HT-29 (cell line): Measurements from ENCODE around the gene NOTUM. TPM values are rescaled to one million over a fixed set of nuclear protein-coding genes. Genes with fewer than 3 reads are reported as not detected.

Experiments used
- DNase-seq: peaks from one replicate; pipeline ENCODE4 v3.0.0-alpha.2; 2015; ENCODE audit warnings: low spot score
- total RNA-seq: library from RNA; depleted of rRNA; stranded (reverse); fragments of >200 nt; shearing (Covaris generic); gene quantifications from 2 replicates; pipeline ENCODE4 v1.2.3, GENCODE V29; 2014; rRNA removed

The NOTUM gene
- total RNA-seq, 1 experiment from 2014 or later: 2.0 TPM

- peak; percentile 92 for DNase-seq
Observed at GRCh38 chr17:81911277-81911961, 49.6 kb downstream of the NOTUM start, which contains the start of gene PCYT2. Gene PCYT2 (minus strand): TSS chr17:81911399. CDS start chr17:81911355, 44 bp downstream.

DNA sequence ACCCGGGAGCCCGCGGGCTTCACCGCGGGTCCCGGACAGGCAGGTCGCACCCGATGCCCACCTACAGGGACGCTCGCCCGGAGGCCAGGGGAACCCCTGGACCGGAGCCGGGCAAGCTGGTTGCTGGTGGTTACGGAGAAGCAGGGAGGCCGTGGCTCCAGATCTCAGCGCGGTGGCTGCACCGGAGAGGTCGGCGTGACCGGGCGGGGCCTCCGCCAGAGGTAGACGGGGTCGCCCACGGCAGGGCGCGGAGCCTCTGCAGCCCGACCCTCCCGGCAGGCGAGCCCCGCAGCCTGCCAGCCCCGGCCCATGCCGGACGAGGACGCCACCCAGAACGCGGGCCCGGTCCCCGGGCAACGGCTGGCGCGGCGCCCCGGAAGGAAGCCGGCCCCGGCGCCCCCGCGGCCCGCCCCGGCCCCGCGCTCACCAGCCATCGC is 50.1 kb downstream of the NOTUM start:
- DNase-seq: no peak

DNA sequence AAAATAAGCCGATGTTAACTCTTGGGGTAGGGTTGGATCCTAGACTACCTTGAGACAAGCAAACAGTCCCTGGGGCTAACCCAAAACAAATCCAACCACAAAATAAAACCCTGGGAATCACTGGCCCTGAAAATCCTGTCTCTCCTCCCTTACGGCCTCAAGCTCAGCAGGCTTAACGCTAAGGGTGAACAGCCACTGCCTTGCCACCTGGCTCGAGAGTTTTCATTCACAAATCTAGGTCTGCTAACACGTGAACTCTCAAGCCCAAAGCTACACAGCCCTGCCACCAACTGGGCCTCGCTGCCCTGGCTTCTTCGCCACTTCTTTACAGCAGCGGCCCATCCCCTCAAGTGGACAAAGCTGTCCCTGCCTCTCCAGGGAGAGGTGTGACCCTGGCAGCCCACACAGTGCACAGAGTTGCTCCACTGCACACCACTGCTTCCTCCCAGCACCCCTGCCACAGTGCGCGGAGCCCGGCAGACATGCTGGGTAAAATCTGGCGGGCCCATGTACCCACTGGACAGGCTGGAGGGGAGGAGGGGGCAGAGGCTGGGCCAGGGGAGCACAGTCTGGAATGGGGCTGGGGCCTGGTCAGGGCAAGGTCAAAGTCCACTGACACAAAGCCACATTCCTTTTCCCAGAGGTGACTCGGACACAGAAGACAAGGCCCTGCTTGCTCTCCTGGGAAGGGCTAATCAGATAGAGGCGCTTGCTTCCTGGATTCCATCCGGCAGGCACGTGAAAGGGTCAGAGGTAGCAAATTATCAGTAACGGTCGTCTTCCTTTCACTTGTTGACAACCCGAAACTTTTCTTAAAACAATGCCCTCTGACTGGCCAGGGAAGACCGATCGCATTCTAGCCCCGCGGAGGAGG is 50.8 kb downstream of the NOTUM start:
- DNase-seq: peak; percentile 40

- no peak for DNase-seq
Observed at GRCh38 chr17:81909231-81909630, 51.8 kb downstream of the NOTUM start.

DNA sequence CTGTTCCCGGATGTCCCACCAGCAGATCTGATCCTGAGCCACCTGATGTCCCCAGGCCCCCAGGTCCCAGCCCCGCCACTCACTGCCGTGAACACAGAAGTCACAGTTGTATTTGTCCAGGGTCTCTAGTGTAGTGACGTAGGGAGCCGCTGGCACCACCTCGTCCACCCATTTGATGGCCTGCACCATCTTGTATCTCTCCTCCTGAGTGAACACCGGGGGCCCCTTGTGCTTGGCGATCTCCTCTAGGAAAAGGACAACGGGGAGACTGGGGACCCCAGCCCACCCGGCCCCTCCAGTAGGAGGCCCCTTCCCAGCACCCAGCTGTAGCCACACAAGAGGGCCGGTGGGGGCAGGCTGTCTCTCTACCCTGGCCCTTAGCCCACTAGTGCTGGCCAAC is 52.2 kb downstream of the NOTUM start:
- DNase-seq: no peak

- no peak for DNase-seq
Observed at GRCh38 chr17:81907219-81908145, 53.5 kb downstream of the NOTUM start.

GRCh38 chr17:81906476-81907218 is 54.3 kb downstream of the NOTUM start:
- no peak for DNase-seq

GRCh38 chr17:81905993-81906392 is 55.0 kb downstream of the NOTUM start:
- no peak for DNase-seq

DNA sequence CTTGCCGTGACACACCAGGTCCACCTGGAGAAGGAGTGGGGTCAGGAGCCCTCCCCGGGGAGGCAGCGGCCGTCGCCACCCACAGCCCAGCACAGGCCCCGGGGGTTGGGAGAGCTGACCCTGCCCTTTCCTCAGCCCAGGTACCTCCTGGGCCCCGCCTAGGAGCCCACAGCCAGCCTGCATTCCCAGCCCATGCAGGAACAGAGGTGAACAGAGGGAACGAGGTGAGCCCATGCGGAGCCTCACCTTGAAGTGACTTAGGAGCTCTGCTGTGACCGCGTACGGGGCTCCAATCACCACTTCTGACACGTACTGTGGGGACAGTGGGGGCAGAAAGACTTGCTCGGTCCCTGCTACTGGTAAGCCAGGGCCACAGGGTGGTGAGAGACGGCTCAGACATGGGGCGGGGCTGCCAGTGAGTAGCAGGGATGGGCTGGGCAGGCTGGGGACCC is 55.5 kb downstream of the NOTUM start:
- no peak for DNase-seq

- no peak for DNase-seq
Observed at GRCh38 chr17:81904600-81905423, 56.2 kb downstream of the NOTUM start.

- no peak for DNase-seq
Observed at GRCh38 chr17:81903896-81904599, 56.9 kb downstream of the NOTUM start.

DNA sequence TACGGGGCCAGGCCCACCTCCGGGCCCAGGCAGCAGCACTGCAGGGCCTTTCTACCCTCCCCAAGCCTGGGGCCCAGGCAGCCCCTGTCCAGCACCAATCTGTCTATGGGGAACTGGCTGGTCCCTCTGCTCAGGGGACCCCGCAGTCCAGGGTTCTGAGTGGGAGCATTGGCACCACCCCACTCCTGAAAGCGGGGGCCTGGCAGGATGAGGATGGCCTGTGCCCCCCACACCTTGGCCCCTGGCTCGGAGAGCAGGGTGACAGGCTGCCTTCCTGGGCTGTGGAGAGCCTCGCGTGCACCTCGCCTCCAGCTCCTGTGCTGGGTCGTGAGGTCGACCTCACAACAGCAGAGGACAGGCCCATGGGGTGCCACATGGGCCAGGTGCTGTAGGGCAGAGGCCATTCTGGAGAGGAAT is 57.6 kb downstream of the NOTUM start:
- no peak for DNase-seq

DNA sequence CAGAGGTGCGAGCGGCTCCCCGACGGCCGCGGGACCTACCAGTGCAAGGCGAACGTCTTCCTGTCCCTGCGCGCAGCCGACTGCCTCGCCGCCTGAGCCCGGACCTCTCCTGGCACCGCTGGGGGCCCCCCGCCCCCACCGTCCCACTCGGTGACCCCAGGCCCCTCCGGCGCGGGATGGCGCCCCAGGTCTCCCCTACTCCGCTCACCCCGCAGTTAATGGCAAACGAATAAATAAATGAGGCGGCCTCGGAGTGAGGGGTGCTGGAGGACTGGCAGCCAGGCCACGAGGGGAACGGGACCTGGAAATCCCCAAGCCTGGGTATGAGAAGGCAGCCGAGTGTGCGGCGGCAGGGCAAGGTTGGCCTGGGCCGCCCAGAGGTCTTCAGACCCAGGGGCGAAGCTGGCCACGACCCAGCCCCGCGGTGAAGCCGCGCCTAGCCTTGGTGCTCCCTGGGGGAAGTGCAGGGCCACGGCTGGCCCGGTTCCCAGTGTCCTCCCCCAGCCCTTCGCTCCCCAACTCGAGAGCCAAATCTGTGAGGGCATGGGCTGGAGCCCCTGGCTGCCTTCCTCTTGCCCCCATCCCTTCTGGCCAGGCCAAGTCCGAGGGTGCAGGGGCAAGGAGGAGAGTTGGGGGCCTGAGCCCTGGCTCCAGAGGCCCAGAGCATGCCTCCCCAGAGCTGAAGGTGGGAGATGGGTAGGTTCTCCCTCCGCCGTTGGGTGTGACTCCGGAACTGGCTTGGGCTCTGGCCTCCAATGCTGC is 58.2 kb downstream of the NOTUM start:
- DNase-seq: no peak

Other genes with a start within 250 kb of the NOTUM start
- 199 and 209 TPM in 2 replicates for gene SLC25A10, start 248.9 kb downstream of the NOTUM start, total RNA-seq
- gene GCGR, start 157.0 kb downstream of the NOTUM start, total RNA-seq: 0.71 and 2.2 TPM in 2 replicates
- gene MCRIP1, start 127.9 kb downstream of the NOTUM start, total RNA-seq: 159 and 160 TPM in 2 replicates
- gene PPP1R27, start 126.1 kb downstream of the NOTUM start, total RNA-seq: 2.4 and 3.0 TPM in 2 replicates
- gene P4HB, start 100.7 kb downstream of the NOTUM start, total RNA-seq: 1,172 and 1,253 TPM in 2 replicates
- gene ARHGDIA, start 89.8 kb downstream of the NOTUM start, total RNA-seq: 312 and 331 TPM in 2 replicates
- gene ALYREF, start 69.6 kb downstream of the NOTUM start, total RNA-seq: 482 and 502 TPM in 2 replicates
- 222 and 256 TPM in 2 replicates for gene ANAPC11, start 69.5 kb downstream of the NOTUM start, total RNA-seq
- gene NPB, start 58.9 kb downstream of the NOTUM start, total RNA-seq: 2.4 and 3.2 TPM in 2 replicates
- gene PCYT2, start 49.8 kb downstream of the NOTUM start, total RNA-seq: 163 and 167 TPM in 2 replicates
- 101 and 121 TPM in 2 replicates for gene SIRT7, start 43.0 kb downstream of the NOTUM start, total RNA-seq
- 42.8 and 45.5 TPM in 2 replicates for gene MAFG, start 33.5 kb downstream of the NOTUM start, total RNA-seq
- gene PYCR1, start 23.9 kb downstream of the NOTUM start, total RNA-seq: 255 and 273 TPM in 2 replicates
- gene MYADML2, start 14.0 kb downstream of the NOTUM start, total RNA-seq: not detected in 2 replicates
- 66.6 and 85.0 TPM in 2 replicates for gene ASPSCR1, start 16.4 kb upstream of the NOTUM start, total RNA-seq
- 297 and 339 TPM in 2 replicates for gene CENPX, start 61.7 kb upstream of the NOTUM start, total RNA-seq
- gene LRRC45, start 62.1 kb upstream of the NOTUM start, total RNA-seq: 83.2 and 88.4 TPM in 2 replicates
- gene RAC3, start 70.5 kb upstream of the NOTUM start, total RNA-seq: 68.7 and 71.3 TPM in 2 replicates
- 167 and 221 TPM in 2 replicates for gene DCXR, start 76.5 kb upstream of the NOTUM start, total RNA-seq
- gene RFNG, start 90.6 kb upstream of the NOTUM start, total RNA-seq: 49.5 and 52.6 TPM in 2 replicates
- gene GPS1, start 90.7 kb upstream of the NOTUM start, total RNA-seq: 281 and 295 TPM in 2 replicates
- gene DUS1L, start 104.6 kb upstream of the NOTUM start, total RNA-seq: 320 and 339 TPM in 2 replicates
- 477 and 592 TPM in 2 replicates for gene FASN, start 137.0 kb upstream of the NOTUM start, total RNA-seq